Upper lobe of right lung (tissue), 1 donor: ENCODE data around the gene ZNF205. TPM values are rescaled to one million over a fixed set of nuclear protein-coding genes. Genes with fewer than 3 reads are reported as not detected.
"Not testable (repeated sequence)": the region's sequence is repeated elsewhere in the genome, so short reads cannot be mapped to it uniquely, and the experiment has no call there.

ENCODE experiments used
- ATAC-seq: fragments of 200-7000 bp; cut with Tn5 transposase; one replicate; pipeline ENCODE4 v1.9.1; 2020; ENCODE audit warnings: mild to moderate bottlenecking, moderate library complexity
- DNase-seq: peaks from one replicate; pipeline ENCODE4 v3.0.0-alpha.2; 2020
- H3K27ac ChIP-seq: fragments of 200-600 bp; one replicate; pipeline ENCODE4 v1.8.0; 2022
- H3K27me3 ChIP-seq: fragments of 200-600 bp; one replicate; pipeline ENCODE4 v1.8.0; 2022; ENCODE audit warnings: mild to moderate bottlenecking
- H3K36me3 ChIP-seq: fragments of 200-600 bp; one replicate; pipeline ENCODE4 v1.8.0; 2022
- H3K4me1 ChIP-seq: fragments of 200-600 bp; one replicate; pipeline ENCODE4 v1.8.0; 2022
- H3K4me3 ChIP-seq: fragments of 200-600 bp; one replicate; pipeline ENCODE4 v1.8.0; 2022; ENCODE audit warnings: mild to moderate bottlenecking
- H3K9me3 ChIP-seq: fragments of 200-600 bp; one replicate; pipeline ENCODE4 v1.8.0; 2022
- intact Hi-C: fragments of 100-400 bp; cut with DNase I; formaldehyde crosslinking; loops from one replicate; pipeline ENCODE4 v1.11.0; 2022
- total RNA-seq: library from RNA; stranded (reverse); fragmentation: NEBNext Ultra II Directional; extraction: Animal tissue kit (Norgen Biotek cat#: 25700); gene quantifications from one replicate; pipeline ENCODE4 v1.2.1, GENCODE V29; 2021
- TF ChIP-seq, protein P1 (sequence below): fragments of 200-600 bp; IDR thresholded peaks from one replicate; pipeline ENCODE4 v1.8.0; 2022; ENCODE audit warnings: antibody characterized with exemption
- donor health status: DM: no; HTN: yes; CAD: no; lungs with severe emphysema.

The ZNF205 gene
- total RNA-seq, 1 donor from 2014 or later: 11.7 TPM

DNA sequence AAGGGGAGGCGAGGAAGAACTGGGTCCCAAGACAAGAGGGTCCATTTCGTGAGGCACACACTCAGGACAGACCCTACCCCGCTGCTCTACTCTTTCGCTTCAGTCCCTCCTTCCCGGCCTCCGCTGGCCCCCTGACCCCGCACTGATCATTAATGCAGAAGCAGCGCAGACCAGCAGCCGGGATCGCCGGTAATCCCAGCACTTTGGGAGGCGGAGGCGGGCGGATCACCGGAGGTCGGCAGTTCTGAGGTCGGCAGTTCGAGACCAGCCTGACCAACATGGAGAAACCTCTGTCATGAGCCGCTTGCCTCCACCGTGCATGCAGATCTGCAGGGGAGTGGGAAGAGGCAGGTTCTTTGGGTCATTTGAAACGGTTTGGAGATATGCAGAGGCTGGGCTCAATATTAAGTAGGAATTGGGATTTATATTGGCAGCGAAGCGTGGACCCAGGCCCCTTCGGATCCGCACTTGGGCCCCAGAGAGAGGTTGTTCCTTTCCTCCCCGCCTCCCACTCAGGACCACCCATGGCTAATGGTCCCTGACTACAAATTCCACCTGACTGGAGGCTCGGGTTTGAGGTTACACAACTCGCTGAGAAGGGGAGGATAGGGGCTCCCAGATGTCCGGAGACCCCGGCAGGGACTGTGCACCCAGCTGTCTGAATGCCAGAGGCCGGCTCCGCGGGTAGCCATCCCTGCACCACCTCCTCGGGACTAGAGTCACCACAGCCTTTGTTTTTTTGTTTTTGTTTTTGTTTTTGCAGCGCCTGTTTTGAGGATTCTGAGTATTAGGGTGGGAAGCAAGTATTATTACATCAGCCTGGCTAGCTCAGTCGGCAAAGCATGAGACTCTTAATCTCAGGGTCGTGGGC is 52.0 kb downstream of the ZNF205 start:
- H3K36me3 ChIP-seq: no peaks in the 10 kb centered on the region
- no peak for ATAC-seq

DNA sequence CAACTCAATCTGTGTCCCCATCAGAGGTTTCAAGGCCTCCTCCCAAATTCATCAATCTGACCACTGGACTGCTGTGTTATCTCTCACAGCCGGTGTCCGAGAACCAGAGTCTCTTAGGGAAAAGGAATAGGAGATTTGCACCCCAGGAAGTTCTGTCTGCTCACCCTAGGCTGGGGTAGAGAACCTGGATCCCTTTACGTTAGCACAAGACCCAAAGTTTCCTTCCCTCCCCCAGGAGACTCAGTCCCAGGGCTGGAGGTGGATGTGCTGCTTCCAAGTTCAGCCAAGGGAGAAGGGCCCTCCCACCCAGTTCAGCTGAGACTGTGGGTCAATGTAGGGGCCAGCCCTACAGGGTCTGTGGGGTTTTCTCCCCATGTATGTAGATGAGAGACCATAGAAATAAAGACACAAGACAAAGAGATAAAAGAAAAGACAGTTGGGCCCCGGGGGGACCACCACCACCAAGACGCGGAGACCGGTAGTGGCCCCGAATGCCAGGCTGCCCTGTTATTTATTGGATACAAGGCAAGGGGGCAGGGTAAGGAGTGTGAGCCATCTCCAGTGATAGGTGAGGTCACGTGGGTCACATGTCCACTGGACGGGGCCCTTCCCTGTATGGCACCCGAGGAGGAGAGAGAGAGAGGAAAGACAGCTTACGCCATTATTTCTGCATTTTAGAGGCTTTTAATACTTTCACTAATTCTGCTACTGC is 52.9 kb downstream of the ZNF205 start:
- peaks cover 4% of the 10 kb centered on the region for H3K4me1 ChIP-seq
- peak overlapping the region; percentile 19 for H3K4me3 ChIP-seq
- intact Hi-C loops: no loop called here
- no peak overlapping the region for H3K27ac ChIP-seq
- ATAC-seq (no peak), DNase-seq (no peak)
- H3K36me3 ChIP-seq: no peaks in the 10 kb centered on the region
- peaks cover 30% of the 10 kb centered on the region for H3K27me3 ChIP-seq
- TF ChIP-seq, protein P1, sequence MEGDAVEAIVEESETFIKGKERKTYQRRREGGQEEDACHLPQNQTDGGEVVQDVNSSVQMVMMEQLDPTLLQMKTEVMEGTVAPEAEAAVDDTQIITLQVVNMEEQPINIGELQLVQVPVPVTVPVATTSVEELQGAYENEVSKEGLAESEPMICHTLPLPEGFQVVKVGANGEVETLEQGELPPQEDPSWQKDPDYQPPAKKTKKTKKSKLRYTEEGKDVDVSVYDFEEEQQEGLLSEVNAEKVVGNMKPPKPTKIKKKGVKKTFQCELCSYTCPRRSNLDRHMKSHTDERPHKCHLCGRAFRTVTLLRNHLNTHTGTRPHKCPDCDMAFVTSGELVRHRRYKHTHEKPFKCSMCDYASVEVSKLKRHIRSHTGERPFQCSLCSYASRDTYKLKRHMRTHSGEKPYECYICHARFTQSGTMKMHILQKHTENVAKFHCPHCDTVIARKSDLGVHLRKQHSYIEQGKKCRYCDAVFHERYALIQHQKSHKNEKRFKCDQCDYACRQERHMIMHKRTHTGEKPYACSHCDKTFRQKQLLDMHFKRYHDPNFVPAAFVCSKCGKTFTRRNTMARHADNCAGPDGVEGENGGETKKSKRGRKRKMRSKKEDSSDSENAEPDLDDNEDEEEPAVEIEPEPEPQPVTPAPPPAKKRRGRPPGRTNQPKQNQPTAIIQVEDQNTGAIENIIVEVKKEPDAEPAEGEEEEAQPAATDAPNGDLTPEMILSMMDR: no peak
- H3K9me3 ChIP-seq: no peaks in the 10 kb centered on the region

More for the DNA sequence above, 52.0 kb downstream of the ZNF205 start:
- TF ChIP-seq, protein P1: no peak
- intact Hi-C loops: no loop called here
- Histone ChIP-seq H3K27ac (no peak overlapping the region), H3K4me1 (peaks cover 4% of the 10 kb centered on the region), H3K9me3 (no peaks in the 10 kb centered on the region), H3K4me3 (no peak overlapping the region), H3K27me3 (peaks cover 20% of the 10 kb centered on the region)
- no peak for DNase-seq

DNA sequence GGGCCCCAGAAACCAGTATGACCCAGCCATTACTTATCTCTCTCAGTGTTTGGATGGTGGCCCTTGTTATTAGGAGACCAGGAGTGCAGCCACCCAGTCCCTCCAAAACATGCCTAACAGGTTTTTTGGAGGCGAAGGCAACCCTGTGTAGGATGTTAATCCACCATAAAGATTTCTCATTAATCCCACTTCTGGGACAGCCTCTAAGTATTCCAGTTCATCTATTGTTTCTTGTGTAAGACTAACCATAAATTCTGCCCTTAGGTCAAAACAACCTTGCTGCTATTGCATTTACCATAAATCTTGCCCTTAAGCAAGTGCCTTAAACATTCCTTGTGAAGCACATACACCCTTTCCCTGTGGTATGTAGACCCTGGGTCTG is 54.1 kb downstream of the ZNF205 start:
- TF ChIP-seq, protein P1: no peak
- Histone ChIP-seq H3K27ac (no peak overlapping the region), H3K4me3 (no peak overlapping the region), H3K36me3 (no peaks in the 10 kb centered on the region), H3K4me1 (peaks cover 5% of the 10 kb centered on the region), H3K9me3 (no peaks in the 10 kb centered on the region), H3K27me3 (peaks cover 42% of the 10 kb centered on the region)
- intact Hi-C loops: no loop called here
- ATAC-seq (no peak), DNase-seq (no peak)

DNA sequence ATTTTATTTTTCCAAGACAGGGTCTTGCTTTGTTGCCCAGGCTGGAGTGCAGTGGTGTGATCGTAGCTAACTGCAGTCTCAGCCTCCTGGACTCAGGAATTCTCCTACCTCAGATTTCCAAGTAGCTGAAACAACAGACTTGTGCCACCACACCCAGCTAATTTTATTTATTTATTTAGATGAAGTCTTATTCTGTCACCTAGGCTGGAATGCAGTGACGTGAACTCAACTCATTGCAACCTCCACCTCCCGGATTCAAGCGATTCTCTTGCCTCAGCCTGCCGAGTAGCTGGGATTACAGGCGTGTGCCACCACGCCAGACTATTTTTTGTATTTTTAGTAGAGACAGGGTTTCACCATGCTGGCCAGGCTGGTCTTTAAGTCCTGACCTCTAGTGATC is 56.3 kb downstream of the ZNF205 start:
- H3K36me3 ChIP-seq, intact Hi-C loops, H3K27ac ChIP-seq, ATAC-seq, H3K4me3 ChIP-seq, DNase-seq, H3K9me3 ChIP-seq: not testable (repeated sequence)
- Histone ChIP-seq H3K27me3 (peaks cover 64% of the 10 kb centered on the region), H3K4me1 (peaks cover 12% of the 10 kb centered on the region)

Other genes starting within 250 kb of the ZNF205 start
- 29.0 TPM for gene FLYWCH2, start 229.4 kb upstream of the ZNF205 start, total RNA-seq
- 41.3 TPM for gene FLYWCH1, start 200.7 kb upstream of the ZNF205 start, total RNA-seq
- not detected for gene KREMEN2, start 148.3 kb upstream of the ZNF205 start, total RNA-seq
- 7.4 TPM for gene PAQR4, start 143.2 kb upstream of the ZNF205 start, total RNA-seq
- 3.8 TPM for gene PKMYT1, start 132.1 kb upstream of the ZNF205 start, total RNA-seq
- gene CLDN9, start 99.7 kb upstream of the ZNF205 start, total RNA-seq: 0.75 TPM
- gene CLDN6, start 94.4 kb upstream of the ZNF205 start, total RNA-seq: not detected
- 74.9 TPM for gene TNFRSF12A, start 92.2 kb upstream of the ZNF205 start, total RNA-seq
- gene HCFC1R1, start 88.6 kb upstream of the ZNF205 start, total RNA-seq: 55.7 TPM
- gene THOC6, start 88.6 kb upstream of the ZNF205 start, total RNA-seq: 31.4 TPM
- 16.3 TPM for gene BICDL2, start 75.6 kb upstream of the ZNF205 start, total RNA-seq
- gene MMP25, start 66.0 kb upstream of the ZNF205 start, total RNA-seq: 12.8 TPM
- gene IL32, start 46.9 kb upstream of the ZNF205 start, total RNA-seq: 91.5 TPM
- gene ZSCAN10, start 13.3 kb upstream of the ZNF205 start, total RNA-seq: not detected
- gene ZNF213, start 22.4 kb downstream of the ZNF205 start, total RNA-seq: 9.1 TPM
- gene OR1F1, start 75.6 kb downstream of the ZNF205 start, total RNA-seq: not detected
- gene ZNF200, start 122.6 kb downstream of the ZNF205 start, total RNA-seq: 7.4 TPM
- gene MEFV, start 144.0 kb downstream of the ZNF205 start, total RNA-seq: 8.3 TPM
- gene ZNF263, start 170.9 kb downstream of the ZNF205 start, total RNA-seq: 27.6 TPM
- gene TIGD7, start 192.8 kb downstream of the ZNF205 start, total RNA-seq: 6.9 TPM
- 26.1 TPM for gene ZNF75A, start 192.9 kb downstream of the ZNF205 start, total RNA-seq
- gene OR2C1, start 243.3 kb downstream of the ZNF205 start, total RNA-seq: not detected